Peyer's patch (tissue), 4 donors: ENCODE data around the gene MAD1L1.

Source experiments
- CTCF ChIP-seq, 6 experiments: fragments of 450-650 bp in 4 of 6; fragments of 200-600 bp in 2 of 6; sonication (generic) in 1 of 6; IDR thresholded peaks; one replicate each; pipeline ENCODE4 v1.5.1; 2017 to 2019; ENCODE audit warnings: antibody characterized with exemption in 6 of 6, mild to moderate bottlenecking in 3 of 6, moderate library complexity in 1 of 6
- POLR2A ChIP-seq, 2 donors: fragments of 450-650 bp; IDR thresholded peaks; one replicate each; pipeline ENCODE4 v1.5.1; 2017; ENCODE audit warnings: antibody characterized with exemption in 2 of 2, mild to moderate bottlenecking in 2 of 2, moderate library complexity in 2 of 2

- TF ChIP-seq CTCF (IDR thresholded peaks at IDR 0.05), result no peak
- no peak for TF ChIP-seq POLR2A (IDR thresholded peaks at IDR 0.05)
Observed at GRCh38 chr7:2139004-2139699, 93.6 kb downstream of the MAD1L1 start.
